Endodermal cell (in vitro differentiated cells): ENCODE data around the gene EPHA6. TPM values are rescaled to one million over a fixed set of nuclear protein-coding genes. Genes with fewer than 3 reads are reported as not detected.

ENCODE experiments used
- DNase-seq: peaks from one replicate; pipeline ENCODE4 v3.0.0-alpha.2; 2017
- H3K27ac ChIP-seq: 2 replicates; pipeline ENCODE4 v1.5.1; 2013; ENCODE audit warnings: mild to moderate bottlenecking, low read depth, low read length, moderate library complexity
- H3K27me3 ChIP-seq: 2 replicates; pipeline ENCODE4 v1.6.1; 2013; ENCODE audit warnings: mild to moderate bottlenecking, low read length, moderate library complexity; ENCODE audit not compliant: insufficient read depth, control insufficient read depth, poor library complexity, severe bottlenecking
- H3K36me3 ChIP-seq: 2 replicates; pipeline ENCODE4 v1.7.0; 2013; ENCODE audit warnings: mild to moderate bottlenecking, low read length, moderate library complexity; ENCODE audit not compliant: control insufficient read depth, insufficient read depth
- H3K4me1 ChIP-seq: one replicate; pipeline ENCODE4 v1.7.0; 2013; ENCODE audit warnings: low read length; ENCODE audit not compliant: control insufficient read depth, insufficient read depth
- H3K4me3 ChIP-seq: 2 replicates; pipeline ENCODE4 v1.5.1; 2013; ENCODE audit warnings: mild to moderate bottlenecking, low read length, moderate library complexity
- H3K9ac ChIP-seq: 2 replicates; pipeline ENCODE4 v1.6.1; 2013; ENCODE audit warnings: mild to moderate bottlenecking, low read length, moderate library complexity; ENCODE audit not compliant: poor library complexity, severe bottlenecking; ENCODE audit errors: extremely low read depth
- H3K9me3 ChIP-seq: 2 replicates; pipeline ENCODE4 v1.6.1; 2013; ENCODE audit warnings: mild to moderate bottlenecking, low read length, moderate library complexity; ENCODE audit not compliant: control insufficient read depth
- H3K27ac Mint-ChIP-seq: 2 replicates; pipeline ENCODE4 v1.8.0; 2020; ENCODE audit warnings: mixed read lengths
- H3K27me3 Mint-ChIP-seq: 2 replicates; pipeline ENCODE4 v1.8.0; 2021; ENCODE audit warnings: mild to moderate bottlenecking, mixed read lengths; ENCODE audit not compliant: insufficient read depth
- H3K36me3 Mint-ChIP-seq: 2 replicates; pipeline ENCODE4 v1.8.0; 2020; ENCODE audit warnings: low read depth, mixed read lengths
- H3K4me1 Mint-ChIP-seq: 2 replicates; pipeline ENCODE4 v1.8.0; 2020; ENCODE audit warnings: mixed read lengths
- H3K4me3 Mint-ChIP-seq: 2 replicates; pipeline ENCODE4 v1.8.0; 2020; ENCODE audit warnings: mild to moderate bottlenecking, moderate library complexity, mixed read lengths
- H3K9me3 Mint-ChIP-seq: 2 replicates; pipeline ENCODE4 v1.8.0; 2020; ENCODE audit warnings: mild to moderate bottlenecking, mixed read lengths
- WGBS, 2 experiments: methylation state at CpG; one replicate each; pipeline versions ENCODE4 v1.1.5 to v1.1.7; 2013; ENCODE audit warnings: missing lambda C conversion rate in 2 of 2, mixed read lengths in 1 of 2; ENCODE audit not compliant: insufficient coverage in 1 of 2, insufficient read length in 1 of 2; 5-methylcytosine and 5-hydroxymethylcytosine counted together
- total RNA-seq, 2 donors: library from RNA; stranded (reverse); fragmentation: NEBNext Ultra II Directional in 1 of 2; extraction: Animal tissue kit (Norgen Biotek cat#: 25700) in 1 of 2; gene quantifications; 2 replicates in 1 of 2; 3 replicates in 1 of 2; pipeline ENCODE4 v1.2.1, GENCODE V29; 2021
- TF ChIP-seq, protein P1 (sequence below): fragments of 200-600 bp; sonication (generic); conservative IDR thresholded peaks from 2 replicates; pipeline ENCODE4 v1.5.0; 2021; ENCODE audit warnings: antibody characterized with exemption, mild to moderate bottlenecking

Gene EPHA6
- total RNA-seq, 2 donors from 2014 or later: 4.6 to 12.2 TPM

DNA sequence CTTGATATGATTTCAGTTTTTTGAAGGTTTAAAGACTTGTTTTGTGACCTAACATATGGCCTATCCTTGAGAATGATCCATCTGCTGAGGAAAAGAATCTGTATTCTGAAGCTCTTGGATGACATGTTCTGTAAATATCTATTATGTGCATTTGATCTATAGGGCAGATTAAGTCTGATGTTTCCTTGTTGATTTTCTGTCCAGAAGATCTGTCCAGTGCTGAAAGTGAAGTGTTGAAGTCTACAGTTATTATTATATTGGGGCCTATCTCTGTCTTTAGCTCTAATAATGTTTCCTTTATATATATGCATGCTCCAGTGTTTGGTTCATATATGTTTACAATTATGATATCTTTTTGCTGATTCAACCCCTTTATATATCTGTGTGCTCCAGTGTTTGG lies 362.8 kb downstream of the EPHA6 start:
- H3K4me1 ChIP-seq: no peaks in the 10 kb centered on the region
- Mint-ChIP-seq H3K4me1 (no peaks in the 10 kb centered on the region), H3K27ac (no peak overlapping the region), H3K27me3 (no peaks in the 10 kb centered on the region), H3K4me3 (no peak overlapping the region), H3K36me3 (no peaks in the 10 kb centered on the region), H3K9me3 (peaks cover 22% of the 10 kb centered on the region)
- no peaks in the 10 kb centered on the region for H3K36me3 ChIP-seq
- H3K9ac ChIP-seq: no peak overlapping the region
- no peak overlapping the region for H3K27ac ChIP-seq
- no peak for DNase-seq
- peaks cover 11% of the 10 kb centered on the region for H3K9me3 ChIP-seq
- H3K27me3 ChIP-seq: no peaks in the 10 kb centered on the region
- no peak overlapping the region for H3K4me3 ChIP-seq
- TF ChIP-seq, protein P1, sequence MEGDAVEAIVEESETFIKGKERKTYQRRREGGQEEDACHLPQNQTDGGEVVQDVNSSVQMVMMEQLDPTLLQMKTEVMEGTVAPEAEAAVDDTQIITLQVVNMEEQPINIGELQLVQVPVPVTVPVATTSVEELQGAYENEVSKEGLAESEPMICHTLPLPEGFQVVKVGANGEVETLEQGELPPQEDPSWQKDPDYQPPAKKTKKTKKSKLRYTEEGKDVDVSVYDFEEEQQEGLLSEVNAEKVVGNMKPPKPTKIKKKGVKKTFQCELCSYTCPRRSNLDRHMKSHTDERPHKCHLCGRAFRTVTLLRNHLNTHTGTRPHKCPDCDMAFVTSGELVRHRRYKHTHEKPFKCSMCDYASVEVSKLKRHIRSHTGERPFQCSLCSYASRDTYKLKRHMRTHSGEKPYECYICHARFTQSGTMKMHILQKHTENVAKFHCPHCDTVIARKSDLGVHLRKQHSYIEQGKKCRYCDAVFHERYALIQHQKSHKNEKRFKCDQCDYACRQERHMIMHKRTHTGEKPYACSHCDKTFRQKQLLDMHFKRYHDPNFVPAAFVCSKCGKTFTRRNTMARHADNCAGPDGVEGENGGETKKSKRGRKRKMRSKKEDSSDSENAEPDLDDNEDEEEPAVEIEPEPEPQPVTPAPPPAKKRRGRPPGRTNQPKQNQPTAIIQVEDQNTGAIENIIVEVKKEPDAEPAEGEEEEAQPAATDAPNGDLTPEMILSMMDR: no peak

- WGBS, 2 experiments: 84 to 87% methylated on average over 2 to 3 of the region's 3 CpGs
- no peak for DNase-seq
These were observed 367.3 kb downstream of the EPHA6 start for GRCh38 chr3:97181704-97182103.

GRCh38 chr3:97187771-97188170 lies 373.4 kb downstream of the EPHA6 start:
- no peaks in the 10 kb centered on the region for H3K27me3 Mint-ChIP-seq
- H3K36me3 Mint-ChIP-seq: no peaks in the 10 kb centered on the region
- H3K4me3 Mint-ChIP-seq: no peak overlapping the region

More at GRCh38 chr3:97181704-97182103, 367.3 kb downstream of the EPHA6 start:
- TF ChIP-seq, protein P1: no peak
- peaks cover 17% of the 10 kb centered on the region for H3K9me3 Mint-ChIP-seq
- Histone ChIP-seq H3K27ac (no peak overlapping the region), H3K4me3 (no peak overlapping the region), H3K9me3 (peaks cover 11% of the 10 kb centered on the region), H3K36me3 (no peaks in the 10 kb centered on the region), H3K9ac (no peak overlapping the region), H3K27me3 (no peaks in the 10 kb centered on the region), H3K4me1 (no peaks in the 10 kb centered on the region)
- H3K27me3 Mint-ChIP-seq: no peaks in the 10 kb centered on the region
- no peaks in the 10 kb centered on the region for H3K4me1 Mint-ChIP-seq
- H3K36me3 Mint-ChIP-seq: no peaks in the 10 kb centered on the region
- H3K4me3 Mint-ChIP-seq: no peak overlapping the region
- H3K27ac Mint-ChIP-seq: no peak overlapping the region

More at GRCh38 chr3:97187771-97188170, 373.4 kb downstream of the EPHA6 start:
- Histone ChIP-seq H3K27ac (no peak overlapping the region), H3K9ac (no peak overlapping the region), H3K4me1 (no peaks in the 10 kb centered on the region), H3K36me3 (no peaks in the 10 kb centered on the region), H3K27me3 (no peaks in the 10 kb centered on the region), H3K4me3 (no peak overlapping the region), H3K9me3 (no peaks in the 10 kb centered on the region)
- TF ChIP-seq, protein P1: no peak
- Mint-ChIP-seq H3K4me1 (no peaks in the 10 kb centered on the region), H3K9me3 (peaks cover 2% of the 10 kb centered on the region), H3K27ac (no peak overlapping the region)
- no peak for DNase-seq
